ENCODE measurements around the gene KLHL22.

KLHL22 gene

DNA sequence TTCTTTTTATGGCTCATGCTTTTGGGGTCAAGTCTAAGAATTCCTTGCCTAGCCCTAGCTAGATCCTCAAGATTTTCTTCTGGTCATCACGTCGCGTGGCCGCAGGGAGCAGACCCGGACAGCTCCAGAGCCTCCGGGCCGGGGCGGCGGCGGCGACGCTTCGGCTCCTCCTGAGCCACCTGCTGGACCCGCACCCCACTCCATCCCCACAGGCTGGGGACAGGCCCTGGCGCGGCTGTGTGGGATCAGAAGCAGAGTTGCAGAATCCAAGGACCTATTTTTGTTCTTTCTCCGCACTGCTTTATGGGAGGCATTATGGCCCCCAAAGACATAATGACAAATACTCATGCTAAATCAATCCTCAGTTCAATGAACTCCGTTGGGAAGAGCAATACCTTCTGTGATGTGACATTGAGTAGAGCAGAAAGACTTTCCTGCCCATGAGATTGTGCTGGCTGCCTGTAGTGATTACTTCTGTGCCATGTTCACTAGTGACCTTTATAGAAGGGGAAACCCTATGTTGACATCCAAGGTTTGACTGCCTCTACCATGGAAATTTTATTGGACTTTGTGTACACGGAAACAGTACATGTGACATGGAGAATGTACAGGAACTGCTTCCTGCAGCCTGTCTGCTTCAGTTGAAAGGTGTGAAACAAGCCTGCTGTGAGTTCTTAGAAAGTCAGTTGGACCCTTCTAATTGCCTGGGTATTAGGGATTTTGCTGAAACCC lies 45.6 kb downstream of the KLHL22 start:
- DNase-seq (ENCODE audit: low read depth in 2 of 2), result no peak

DNA sequence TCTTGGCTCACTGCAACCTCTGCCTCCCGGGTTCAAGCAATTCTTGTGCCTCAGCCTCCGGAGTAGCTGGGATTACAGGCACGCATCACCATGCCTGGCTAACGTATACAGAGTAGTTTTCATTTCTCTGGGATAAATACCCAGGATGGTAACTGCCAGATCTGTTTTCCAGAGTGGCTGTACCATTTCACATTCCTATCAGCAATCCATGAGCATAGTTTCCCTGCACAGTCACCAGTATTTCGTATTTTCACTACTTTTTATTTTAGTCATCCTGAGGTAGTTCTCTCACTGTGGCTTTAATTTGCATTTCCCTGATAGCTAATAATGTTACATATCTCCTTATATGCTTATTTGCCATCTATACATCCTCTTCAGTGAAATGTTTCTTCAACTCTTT lies 47.0 kb downstream of the KLHL22 start:
- DNase-seq (ENCODE audit: low read depth in 2 of 2), result no peak

DNA sequence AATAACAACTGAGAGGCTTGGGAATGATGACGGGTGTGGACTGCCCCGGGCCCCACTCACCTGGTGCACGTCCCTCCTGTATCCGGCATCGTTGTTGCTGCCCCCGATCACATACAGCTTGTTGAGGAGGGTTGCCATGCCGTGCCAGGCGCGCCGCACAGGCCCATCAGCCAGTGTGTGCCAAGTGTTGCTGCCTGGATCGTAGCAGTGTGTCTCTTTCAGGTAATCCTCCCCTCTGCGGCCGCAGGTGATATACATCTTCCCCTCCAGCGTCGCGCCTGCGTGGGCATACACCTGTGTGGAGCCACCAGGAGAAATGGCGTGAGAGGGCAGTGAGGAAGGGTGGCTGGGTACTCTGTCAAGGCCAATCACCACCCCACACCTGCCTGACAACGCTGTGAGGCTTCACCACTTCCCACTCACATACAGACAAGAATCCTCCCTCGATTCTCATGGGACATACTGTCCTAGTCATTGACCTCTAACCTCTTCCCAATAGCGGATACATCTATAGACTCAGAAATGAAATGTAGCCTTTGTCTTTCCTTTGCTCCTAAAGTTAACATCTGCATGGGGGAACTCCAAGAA lies 49.1 kb downstream of the KLHL22 start:
- no peak for DNase-seq (ENCODE audit: low read depth in 2 of 2)

DNA sequence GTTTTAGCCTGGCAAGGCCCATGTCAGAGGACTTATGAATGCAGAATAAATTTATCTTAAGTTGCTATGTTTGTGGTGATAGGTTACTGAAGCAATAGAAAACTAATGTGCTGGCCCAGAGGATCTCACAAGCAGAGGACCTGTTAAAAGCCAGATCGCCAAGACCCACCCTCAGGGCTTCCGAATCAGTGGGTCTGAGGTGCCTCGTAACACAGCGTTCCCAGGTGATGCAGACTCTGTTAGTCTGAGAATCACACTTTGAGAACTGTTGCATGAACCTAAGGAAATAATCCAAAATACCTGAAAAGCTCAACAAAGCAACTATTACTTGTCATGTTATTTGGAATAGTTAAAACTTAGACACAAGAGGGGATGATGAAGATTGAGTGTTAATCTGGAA lies 51.3 kb downstream of the KLHL22 start:
- no peak for DNase-seq (ENCODE audit: low read depth in 2 of 2)

DNA sequence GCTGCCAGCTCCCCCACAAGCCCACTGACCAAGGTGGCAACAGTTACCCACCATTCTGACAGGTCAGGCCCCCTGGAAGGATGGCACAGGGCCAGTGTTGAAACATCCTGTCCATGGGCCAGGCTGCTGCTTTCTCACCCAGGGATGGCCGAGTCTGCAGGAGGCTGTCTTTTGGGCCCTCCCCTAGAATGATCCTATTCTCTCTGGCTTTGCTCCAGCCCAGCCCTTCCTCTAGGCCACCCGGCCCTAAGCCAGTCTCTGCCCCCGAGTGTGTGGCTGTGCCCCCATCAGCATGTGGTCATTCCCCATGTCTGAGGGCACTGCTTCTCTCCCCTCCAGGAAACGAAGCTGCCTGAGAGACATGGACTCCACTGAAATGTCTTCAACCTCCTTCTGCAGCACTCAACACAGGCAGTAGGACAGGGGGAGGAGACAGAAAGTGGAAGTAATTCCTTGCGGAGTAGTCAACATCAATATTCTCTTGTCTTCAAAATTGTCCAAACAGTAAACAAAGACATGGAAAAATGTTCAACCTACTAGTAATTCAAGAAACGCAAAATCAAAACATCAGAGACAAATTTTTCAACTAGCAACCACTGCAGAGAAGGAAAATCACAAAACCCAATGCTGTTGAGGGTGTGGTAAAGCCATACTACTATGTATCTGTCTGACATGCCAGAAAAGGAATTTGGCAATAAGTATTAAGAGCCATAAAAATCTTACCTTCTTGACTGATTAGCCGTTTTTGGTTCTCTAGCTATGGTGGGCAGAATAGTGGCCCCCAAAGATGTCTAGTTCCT lies 52.9 kb downstream of the KLHL22 start:
- DNase-seq (ENCODE audit: low read depth in 2 of 2), result no peak

DNA sequence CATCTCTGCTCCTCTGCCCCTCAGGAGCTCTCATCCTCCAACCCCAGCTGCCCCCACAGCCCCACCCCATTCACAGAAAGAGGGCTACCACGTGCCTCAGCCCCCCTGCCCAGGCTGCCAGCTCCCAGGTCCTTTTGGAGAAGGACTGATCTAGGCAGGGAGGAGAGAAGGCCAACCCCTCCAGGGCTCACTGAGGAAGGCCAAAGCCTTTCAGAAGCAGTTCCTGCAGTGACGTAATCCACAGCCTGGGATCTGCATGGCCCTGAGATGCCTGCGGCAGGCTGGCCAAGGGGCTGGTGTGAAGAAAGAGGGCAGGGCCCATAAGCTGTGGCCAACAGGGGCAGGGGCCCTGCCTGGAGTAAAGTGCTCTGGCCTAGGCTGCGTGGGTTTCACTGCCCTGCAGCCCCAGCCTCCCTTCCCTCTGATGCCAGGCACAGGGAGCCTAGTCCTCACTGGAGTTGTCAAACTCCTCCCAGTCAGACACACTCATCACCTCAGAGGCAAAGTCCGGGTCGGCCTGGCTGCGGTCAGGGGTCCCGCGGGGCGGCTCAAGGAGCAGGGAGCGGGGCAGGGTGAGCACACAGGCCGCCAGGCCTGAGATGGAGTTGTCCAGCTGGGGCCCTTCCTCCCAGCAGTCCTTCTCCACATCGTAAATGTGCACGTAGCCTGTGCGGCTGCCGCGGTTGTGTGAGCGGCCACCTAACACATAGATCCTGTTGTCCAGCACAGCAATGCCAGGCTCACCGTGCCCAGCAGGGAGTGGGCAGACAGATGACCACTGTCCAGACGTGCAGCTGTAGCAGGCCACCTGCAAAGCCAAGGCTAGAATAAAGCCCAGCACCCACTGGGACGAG lies 53.7 kb downstream of the KLHL22 start:
- no peak for DNase-seq (ENCODE audit: low read depth in 2 of 2)

DNA sequence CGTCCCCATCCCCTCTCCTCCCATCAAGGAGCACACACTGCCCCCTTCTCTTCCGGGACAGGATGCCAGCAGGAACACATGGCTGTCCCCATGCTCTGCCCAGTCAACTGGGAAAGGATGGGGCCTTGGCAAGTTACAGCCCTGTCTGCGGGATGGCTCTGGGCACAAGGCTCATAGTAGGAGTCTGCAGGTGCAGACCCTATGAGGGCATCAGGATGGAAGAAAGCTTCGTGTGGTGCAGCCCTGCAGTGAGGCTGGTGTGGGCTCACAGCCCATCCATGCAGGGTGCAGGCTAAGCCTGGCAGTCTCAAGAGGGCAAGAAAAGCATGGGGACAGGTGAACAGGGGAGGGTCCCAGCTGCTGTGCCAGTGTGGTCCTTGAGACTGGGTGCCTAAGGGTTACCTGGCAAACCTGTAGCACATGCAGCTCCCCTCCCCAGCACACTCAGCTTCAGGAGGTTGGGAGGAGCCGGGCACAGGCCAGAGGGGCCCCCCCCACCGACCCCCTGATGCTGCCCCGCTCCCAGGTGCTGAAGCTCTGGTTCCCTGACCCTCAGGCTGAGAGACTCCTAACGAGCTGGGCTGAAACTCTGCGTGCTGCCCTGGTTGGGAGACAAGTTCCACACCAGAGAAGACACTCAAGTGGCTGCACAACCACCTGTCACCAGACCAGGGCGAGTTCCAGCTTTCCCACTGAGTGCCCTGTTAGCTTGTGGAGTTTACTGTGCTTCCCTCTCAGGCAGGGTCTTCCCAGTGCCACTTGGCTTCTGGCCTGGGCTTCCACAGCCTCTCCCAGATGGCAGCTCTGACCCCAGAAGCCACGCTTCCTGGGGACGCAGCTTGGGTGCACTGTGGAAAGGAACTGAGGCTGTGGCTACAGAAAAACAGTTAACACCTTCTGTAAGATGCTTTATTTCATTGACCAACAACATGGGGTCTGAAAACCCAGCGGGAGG lies 54.7 kb downstream of the KLHL22 start:
- no peak for DNase-seq (ENCODE audit: low read depth in 2 of 2)

DNA sequence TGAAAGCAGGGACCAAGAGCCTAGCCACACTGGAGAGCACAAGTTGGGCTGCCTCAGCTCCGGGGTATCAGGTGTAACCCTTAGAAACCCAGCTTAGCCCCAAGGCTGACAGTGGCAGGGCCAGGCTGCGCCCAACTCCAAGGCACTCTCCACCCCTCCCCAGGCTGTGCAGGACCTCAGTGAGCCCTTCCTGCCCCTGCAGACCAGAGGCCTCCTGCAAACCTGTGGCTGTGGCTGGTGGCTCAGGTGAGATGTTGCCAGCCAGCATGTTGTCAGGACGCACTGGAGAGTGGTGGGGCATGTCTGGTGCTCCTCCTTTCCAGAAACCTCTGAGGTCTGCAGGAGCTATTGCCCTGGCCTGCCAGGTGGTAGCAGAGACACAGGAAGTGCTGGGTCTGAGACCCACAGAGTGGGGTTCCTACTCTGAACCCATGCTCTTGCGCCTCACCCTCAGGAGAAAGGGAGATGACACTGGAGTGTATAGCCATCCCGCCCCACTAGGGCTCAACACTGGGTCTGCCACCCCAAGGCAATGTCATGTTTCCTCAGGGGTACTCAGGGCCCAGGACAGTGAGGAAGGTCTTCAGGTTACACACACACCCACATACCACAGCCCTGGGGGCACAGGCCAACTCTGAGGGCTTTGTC lies 55.5 kb downstream of the KLHL22 start:
- DNase-seq (ENCODE audit: low read depth in 2 of 2), result no peak

DNA sequence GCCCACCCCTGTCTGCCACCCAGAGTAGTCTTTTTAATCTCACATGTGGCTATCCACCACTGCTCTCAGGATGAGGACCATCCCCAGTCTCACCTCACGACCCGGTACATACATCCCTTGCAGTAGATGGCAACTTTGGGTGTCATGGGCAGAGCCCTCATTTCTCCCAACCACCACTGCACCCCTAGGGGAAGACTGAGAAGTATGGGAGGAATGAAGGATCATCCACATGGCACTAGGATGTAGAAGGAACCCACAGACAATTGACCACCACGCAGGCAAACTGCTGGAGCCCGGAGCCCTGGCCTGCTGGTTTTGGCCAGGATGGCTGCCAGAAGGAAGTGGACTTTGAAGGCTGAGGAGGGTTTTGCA lies 56.1 kb downstream of the KLHL22 start:
- DNase-seq (ENCODE audit: low read depth in 2 of 2), result no peak

DNA sequence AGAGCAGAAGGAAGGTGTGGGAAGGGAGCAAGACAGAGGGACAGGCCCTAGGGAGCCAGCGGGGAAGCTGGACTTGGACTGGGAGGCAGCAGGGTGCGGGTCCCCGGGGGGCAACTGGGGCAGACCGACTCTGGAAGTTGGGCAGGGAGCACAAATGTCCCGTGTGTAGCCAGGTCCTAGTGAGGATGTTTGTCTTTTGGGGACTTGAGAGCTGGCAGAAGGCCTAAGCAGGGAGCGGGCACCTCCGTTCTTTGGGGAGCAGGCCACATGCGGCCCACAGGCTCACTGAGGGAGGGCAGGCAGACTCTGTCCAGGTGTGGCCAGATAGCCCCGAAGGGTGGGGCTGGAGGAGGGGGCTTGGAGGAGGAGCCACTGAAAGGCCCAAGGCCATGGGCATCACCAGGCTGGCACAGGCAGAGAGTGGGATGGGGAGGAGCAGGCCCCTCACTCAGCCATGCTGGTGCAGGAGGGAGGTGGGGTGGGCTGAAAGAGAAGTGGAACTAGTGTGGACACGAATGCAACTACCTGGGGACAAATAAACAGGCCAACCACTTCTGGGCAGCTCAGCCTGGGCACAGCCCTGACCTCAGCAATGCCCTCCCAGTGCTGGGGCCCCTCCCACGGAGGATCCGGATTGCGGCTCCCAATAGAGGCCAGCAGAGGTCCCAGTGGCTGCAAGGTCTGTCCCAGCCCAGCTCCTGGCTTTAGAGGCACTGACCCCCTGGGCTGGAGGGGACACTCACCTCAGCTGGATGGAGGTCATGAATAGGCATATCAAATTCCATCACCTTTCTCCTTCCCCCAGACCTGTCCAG lies 56.7 kb downstream of the KLHL22 start:
- DNase-seq (ENCODE audit: low read depth in 2 of 2), result no peak

DNA sequence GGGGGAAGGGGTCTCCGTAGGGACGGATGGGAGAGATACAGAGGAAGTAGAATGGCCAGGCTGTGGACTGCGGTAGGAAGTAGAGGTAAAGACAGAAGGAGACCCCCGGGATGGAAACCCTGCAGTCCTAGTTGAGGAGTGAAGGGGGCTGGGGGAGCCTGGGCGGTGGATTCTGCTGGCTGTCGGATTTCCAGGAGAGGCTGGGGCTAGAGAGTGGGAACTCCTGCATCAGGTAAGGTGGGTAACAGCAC lies 57.2 kb downstream of the KLHL22 start:
- DNase-seq (ENCODE audit: low read depth in 2 of 2), result no peak

DNA sequence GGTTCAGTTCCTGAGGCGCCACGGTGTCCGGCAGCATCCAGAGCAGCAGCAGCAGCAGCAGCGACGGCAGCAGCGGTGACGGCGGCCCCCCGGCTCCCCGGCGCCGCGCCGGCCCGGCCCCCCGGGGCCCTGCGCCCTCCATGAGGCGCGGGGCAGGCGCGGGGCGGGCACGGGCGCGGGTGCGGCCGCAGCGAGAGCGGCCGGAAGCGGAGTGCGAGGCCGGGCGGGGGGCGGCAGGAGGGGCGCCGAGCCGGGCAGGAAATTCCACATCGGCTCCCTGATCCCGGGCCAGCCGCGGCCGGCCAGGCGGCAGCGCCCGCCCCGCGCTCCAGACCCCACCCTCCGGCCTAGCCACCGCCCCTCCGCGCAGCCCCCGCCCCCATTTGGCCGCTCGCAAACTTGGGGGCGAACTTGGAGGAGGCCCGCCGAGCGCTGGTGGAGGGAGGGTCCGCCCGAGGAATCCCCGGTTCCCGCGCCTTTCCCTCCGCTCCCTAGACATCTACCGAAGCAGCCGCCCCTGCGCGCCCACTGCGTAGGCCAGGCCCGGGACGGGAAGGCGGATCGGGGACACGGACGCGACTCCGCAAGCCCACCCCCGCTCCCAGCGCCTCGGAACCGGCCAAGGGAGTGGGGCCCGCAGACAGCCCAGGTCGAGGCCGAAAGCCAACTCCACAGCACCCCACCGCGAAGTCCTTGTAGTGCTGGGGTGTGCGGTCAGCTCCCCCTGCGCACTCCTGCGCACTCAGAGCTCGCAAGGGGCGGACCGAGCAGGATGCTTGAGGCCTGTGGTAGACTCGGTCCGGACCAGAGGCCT lies 57.8 kb downstream of the KLHL22 start, which contains the start of gene SCARF2:
Gene SCARF2, minus strand, starts transcription at position 213 of the 814 bp plus-strand sequence. Its CDS starts 71 bp downstream, at position 142.
- no peak for DNase-seq (ENCODE audit: low read depth in 2 of 2)

DNA sequence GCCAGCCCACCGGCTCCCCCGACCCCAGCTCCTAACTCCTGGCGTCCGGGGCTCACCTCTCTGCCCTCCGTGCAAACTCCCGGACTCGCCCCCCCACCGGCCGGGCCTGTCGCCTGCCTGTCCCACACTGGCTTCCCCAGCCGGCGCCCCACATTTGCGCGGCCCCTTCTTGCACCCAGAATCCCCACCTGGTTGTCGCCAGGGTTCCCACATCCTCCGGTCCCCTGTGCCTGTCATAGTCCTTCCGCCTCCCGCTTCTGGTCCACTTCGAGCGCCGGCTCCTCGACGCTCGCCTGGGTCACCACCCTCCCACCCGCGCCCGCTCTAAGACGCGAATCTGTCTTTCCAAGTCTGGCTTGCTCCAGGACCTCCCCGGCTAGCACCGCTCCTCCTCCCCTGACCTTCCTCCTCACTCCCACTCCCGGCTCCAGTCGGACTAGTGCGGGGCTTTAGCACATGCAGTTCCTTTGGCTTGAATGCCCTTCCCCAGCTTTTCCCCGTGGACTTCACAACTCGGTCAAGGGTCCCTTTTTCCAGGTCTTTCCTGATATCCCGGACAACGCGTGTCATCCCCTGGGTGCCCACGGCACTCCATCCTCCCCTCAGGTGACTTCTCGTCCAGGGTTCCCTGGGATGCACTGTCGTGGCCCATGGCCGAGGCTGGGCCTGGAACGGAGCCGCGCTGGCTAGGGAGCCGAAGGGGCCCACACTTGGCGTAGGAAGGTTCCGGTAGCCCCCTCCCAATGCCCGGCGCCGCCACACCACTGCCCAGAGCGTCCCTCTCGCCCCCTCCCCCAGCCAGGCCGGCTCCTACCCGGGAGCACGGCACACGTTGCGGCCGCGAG lies 58.6 kb downstream of the KLHL22 start:
- no peak for DNase-seq (ENCODE audit: low read depth in 2 of 2)

DNA sequence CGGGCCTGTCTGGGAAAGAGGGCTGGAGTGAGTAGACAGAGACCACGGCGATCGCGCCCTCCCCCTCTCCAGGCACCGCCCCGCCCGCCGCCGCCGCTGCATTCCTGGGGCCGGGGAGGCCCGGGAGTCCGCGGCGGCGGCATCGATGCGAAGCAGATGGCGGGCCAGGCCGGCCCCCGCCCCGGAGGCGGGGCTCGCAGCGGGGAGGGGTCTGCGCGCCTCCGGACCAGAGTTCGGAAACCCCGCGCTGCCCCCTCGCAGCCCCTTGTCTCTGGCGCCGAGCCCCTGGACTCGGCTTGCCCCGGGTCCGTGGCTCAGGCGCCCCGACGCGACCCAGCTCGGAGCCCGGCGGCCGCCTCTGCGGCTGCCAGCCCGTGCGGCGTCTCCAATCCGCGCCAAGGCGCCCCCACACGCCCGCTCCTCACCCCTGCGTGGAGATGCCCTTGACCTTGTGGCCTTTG lies 59.3 kb downstream of the KLHL22 start:
- no peak for DNase-seq (ENCODE audit: low read depth in 2 of 2)

DNA sequence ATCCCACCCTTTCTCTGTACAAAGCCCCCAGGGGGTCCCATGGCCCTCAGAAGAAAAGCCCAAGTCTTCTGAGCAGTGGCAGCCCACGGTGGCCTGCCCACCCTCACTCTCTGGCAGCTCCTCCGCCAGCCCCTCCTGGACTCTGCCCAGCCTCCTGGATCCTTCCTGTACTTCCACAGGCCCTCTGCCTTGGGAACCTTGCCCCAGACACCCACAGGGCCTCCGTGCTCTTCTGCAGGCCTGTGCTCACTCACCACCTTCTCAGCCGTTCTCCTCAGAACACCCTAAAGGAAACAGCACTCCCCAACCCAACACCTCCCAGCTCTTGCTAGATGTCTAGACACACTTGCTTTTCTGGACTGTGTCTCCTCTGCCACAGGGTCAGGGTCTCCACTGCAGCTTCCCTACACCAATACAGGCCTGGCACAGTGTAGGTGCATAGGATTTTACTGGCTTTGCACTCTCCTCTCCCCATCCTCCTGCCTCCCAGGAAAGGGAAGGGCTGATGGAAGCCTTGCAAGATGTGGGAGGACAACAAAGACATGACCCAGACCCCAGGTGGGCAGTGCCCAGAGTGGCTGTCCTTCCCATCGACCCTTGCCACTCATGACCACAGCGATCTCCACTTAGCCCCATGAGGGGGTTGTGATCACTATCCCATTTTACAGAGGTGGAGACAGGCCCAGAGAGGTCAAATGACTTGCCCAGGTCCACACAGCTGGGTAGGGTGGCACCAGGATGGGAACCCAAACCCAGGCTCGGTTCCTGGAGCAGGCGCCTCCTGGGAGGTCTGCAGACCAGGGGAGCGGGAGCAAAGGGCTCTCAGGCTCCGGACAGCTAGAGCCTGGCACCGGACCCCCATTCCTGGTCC lies 59.9 kb downstream of the KLHL22 start:
- no peak for DNase-seq (ENCODE audit: low read depth in 2 of 2)

DNA sequence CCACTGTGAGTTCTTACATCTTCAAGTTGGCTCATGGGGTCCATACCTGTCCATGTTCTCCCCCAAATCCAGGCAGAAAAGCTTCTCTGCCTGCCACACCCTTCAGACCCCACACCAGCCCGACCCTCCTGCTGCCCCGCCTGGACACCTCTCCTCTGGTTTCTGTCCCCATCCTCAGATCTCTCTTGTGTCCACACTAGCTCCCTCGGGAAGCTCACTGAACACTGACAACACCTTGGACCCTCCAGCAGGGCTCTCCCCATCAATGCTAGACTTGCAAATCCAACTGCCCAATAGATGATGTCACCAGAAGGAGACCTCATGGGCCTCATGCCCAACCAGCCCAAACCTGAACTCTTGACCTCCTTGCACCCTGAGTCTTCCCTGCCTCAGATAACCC lies 60.8 kb downstream of the KLHL22 start:
- no peak for DNase-seq (ENCODE audit: low read depth in 2 of 2)

DNA sequence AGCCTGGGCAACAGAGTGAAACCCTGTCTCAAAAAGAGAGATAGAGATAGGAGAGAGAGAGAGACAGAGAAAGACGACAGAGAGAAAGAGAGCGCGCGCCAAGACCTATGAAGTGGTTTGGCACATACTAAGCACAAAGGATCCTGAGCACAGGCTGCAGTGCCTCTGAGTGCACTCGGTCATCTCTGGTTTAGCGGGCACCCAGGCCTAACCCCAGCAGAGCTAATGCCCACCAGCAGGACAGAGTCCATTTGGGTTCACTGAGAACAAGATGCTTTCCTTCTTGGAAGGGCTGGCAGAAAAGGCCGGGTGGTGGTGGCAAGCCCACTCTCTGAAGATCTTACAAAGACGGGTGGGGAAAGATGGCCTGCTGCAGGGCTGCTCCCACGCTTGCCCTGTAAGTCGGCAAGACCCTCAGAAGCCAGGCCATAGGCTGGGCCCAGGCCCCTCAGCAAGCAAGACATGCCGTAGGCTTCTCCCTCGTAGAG lies 61.3 kb downstream of the KLHL22 start:
- no peak for DNase-seq (ENCODE audit: low read depth in 2 of 2)
